Body of pancreas (tissue), 4 donors: ENCODE measurements around the gene PDPK1. TPM values are rescaled to one million over a fixed set of nuclear protein-coding genes. Genes with fewer than 3 reads are reported as not detected.

ENCODE experiments used
- ATAC-seq: fragments of 150-250 bp; one replicate; pipeline ENCODE4 v1.9.1; 2016
- DNase-seq, 4 donors: peaks; one replicate each; pipeline ENCODE4 v3.0.0-alpha.2; 2019
- H3K27ac ChIP-seq, 4 donors: fragments of 200-600 bp; sonication (generic); 1 replicate in 3 of 4; 2 replicates in 1 of 4; pipeline versions ENCODE4 v1.5.1 to v1.6.1; 2016 to 2019; ENCODE audit warnings: mild to moderate bottlenecking in 1 of 4, mixed read lengths in 1 of 4, moderate library complexity in 1 of 4
- H3K27me3 ChIP-seq, 2 donors: fragments of 200-600 bp; sonication (generic); one replicate each; pipeline ENCODE4 v1.6.0; 2016; ENCODE audit warnings: mild to moderate bottlenecking in 1 of 2
- H3K36me3 ChIP-seq, 2 donors: fragments of 200-600 bp; sonication (generic); replicated peaks in 1 of 2; 2 replicates each; pipeline ENCODE4 v1.5.1; 2016; ENCODE audit warnings: low read depth in 2 of 2; ENCODE audit not compliant: insufficient read depth in 1 of 2
- H3K4me1 ChIP-seq: fragments of 200-600 bp; sonication (generic); one replicate; pipeline ENCODE4 v1.6.0; 2016
- H3K4me3 ChIP-seq, 2 donors: fragments of 200-600 bp; sonication (generic); 1 replicate in 1 of 2; 2 replicates in 1 of 2; pipeline ENCODE4 v1.5.1; 2016 to 2019
- H3K9me3 ChIP-seq, 3 donors: fragments of 200-600 bp; sonication (generic); 1 replicate in 2 of 3; 2 replicates in 1 of 3; pipeline ENCODE4 v1.5.1; 2016
- POLR2A ChIP-seq, 3 donors: fragments of 450-650 bp; IDR thresholded peaks; one replicate each; pipeline ENCODE4 v1.6.1; 2016; ENCODE audit warnings: antibody characterized with exemption in 3 of 3, mild to moderate bottlenecking in 2 of 3
- WGBS, 2 donors: methylation state at CpG; one replicate each; pipeline ENCODE4 v1.1.5; 2017; 5-methylcytosine and 5-hydroxymethylcytosine counted together
- intact Hi-C: fragments of 100-400 bp; cut with DNase I; formaldehyde crosslinking; loops from one replicate; pipeline ENCODE4 v1.15.1; 2023
- total RNA-seq, 2 donors: library from RNA; depleted of rRNA; stranded (reverse); fragments of >200 nt; gene quantifications; one replicate each; pipeline ENCODE4 v1.1.0, GENCODE V29; 2016
- TF ChIP-seq, protein P1 (sequence below), 7 experiments: fragments of 450-650 bp in 4 of 7; fragments of 200-600 bp in 3 of 7; sonication (generic) in 3 of 7; IDR thresholded peaks; one replicate each; pipeline ENCODE4 v1.5.1; 2016 to 2019; ENCODE audit warnings: antibody characterized with exemption in 7 of 7

The PDPK1 gene
- total RNA-seq = 10 to 100 TPM; 20.5 to 28.0 TPM

DNA sequence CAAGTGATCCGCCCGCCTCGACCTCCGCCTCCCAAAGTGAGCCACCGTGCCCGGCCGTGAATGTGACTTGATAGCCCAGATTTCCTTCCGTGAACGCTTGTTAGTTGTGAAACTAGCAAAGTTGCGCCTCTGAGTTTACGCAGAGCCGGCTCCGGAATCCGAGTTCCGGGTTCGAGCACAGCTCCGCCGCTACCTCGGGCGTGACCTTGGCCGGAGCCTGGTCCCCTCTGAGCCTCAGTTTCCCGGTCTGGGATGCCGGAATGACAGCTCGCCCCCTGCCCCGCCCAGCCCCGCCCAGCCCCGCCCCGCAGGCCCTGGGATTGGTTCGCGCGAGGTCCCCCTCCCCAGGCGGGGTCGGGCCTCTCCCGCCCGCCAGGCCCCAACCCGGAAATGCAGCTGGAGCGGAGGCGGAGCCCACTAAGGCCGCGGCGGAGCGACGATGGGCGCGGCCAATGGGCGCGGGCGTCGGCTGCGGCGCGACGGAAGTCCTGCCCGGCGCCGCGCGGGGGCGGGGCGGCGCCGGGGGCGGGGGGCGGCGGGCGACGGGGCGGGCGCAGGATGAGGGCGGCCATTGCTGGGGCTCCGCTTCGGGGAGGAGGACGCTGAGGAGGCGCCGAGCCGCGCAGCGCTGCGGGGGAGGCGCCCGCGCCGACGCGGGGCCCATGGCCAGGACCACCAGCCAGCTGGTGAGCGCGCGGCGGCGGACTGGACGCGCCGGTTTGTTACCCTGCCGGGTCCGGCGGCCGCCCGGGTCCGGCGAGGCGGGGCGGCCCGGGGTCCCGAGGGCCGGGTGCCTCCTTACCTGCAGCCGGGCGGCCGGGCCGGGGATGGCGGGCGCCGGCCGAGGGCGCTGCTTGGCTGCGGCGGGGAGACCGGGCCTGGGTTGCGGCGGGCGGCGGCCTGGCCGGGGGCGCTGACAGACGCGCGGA, at the start of gene PDPK1:
PDPK1 (plus strand) TSS at position 571 of the 929 bp plus-strand sequence; CDS start at position 663, 92 bp downstream.
- intact Hi-C loops = loop anchor here (10.0 kb wide), 1 partner anchor 57 kb away; no protein-coding TSS in a partner anchor
- no peaks in the 10 kb centered on the region for H3K27me3 ChIP-seq
- WGBS, 2 donors = 0% methylated on average over 15 to 95 of the region's 126 CpGs
- H3K9me3 ChIP-seq = no peaks in the 10 kb centered on the region
- peak within 1 kb of the TSS; percentile 58 to 91 (median 82) for H3K27ac ChIP-seq
- H3K4me3 ChIP-seq = peak within 1 kb of the TSS in 1 of 2 donors; percentile 39
- no peaks in the 10 kb centered on the region for H3K36me3 ChIP-seq
- TF ChIP-seq POLR2A (IDR thresholded peaks at IDR 0.05) = peak in 2 of 3 donors; percentile 42 to 50
- TF ChIP-seq, protein P1, sequence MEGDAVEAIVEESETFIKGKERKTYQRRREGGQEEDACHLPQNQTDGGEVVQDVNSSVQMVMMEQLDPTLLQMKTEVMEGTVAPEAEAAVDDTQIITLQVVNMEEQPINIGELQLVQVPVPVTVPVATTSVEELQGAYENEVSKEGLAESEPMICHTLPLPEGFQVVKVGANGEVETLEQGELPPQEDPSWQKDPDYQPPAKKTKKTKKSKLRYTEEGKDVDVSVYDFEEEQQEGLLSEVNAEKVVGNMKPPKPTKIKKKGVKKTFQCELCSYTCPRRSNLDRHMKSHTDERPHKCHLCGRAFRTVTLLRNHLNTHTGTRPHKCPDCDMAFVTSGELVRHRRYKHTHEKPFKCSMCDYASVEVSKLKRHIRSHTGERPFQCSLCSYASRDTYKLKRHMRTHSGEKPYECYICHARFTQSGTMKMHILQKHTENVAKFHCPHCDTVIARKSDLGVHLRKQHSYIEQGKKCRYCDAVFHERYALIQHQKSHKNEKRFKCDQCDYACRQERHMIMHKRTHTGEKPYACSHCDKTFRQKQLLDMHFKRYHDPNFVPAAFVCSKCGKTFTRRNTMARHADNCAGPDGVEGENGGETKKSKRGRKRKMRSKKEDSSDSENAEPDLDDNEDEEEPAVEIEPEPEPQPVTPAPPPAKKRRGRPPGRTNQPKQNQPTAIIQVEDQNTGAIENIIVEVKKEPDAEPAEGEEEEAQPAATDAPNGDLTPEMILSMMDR (IDR thresholded peaks at IDR 0.05) = no peak
- peak; percentile 94 for ATAC-seq
- peak; percentile 94 to 95 (median 94) for DNase-seq
- H3K4me1 ChIP-seq = peaks cover 48% of the 10 kb centered on the region

DNA sequence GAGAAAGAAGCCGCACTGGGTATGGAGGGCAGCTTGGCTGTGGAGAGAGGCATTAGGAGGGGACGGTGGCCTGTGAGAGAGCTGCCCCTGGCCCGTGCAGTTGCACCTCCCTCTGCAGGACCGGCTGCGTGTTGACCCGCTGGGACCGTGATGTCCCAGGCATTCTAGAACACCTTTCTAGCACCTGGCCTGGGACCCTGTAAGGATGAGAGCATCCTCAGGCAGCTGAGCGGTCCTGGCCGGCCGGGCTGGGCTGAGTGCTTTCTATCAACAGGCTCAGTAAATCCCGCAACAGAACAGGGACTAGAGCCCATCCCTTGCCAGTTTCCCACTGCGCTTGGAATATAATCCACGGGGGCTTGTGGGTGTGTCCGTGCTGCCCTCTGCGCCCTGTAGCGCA, 48.2 kb upstream of the PDPK1 start:
- Histone ChIP-seq H3K36me3 (no peaks in the 10 kb centered on the region), H3K9me3 (no peaks in the 10 kb centered on the region), H3K4me1 (peaks cover 45% of the 10 kb centered on the region), H3K27me3 (no peaks in the 10 kb centered on the region), H3K27ac (no peak overlapping the region), H3K4me3 (no peak overlapping the region)
- ATAC-seq = no peak
- 91 to 92% methylated on average over 3 to 16 of the region's 16 CpGs for WGBS, 2 donors
- intact Hi-C loops = no loop called here
- TF ChIP-seq, protein P1 (IDR thresholded peaks at IDR 0.05) = no peak
- no peak for TF ChIP-seq POLR2A (IDR thresholded peaks at IDR 0.05)
- peak in 1 of 4 donors; percentile 10 for DNase-seq

DNA sequence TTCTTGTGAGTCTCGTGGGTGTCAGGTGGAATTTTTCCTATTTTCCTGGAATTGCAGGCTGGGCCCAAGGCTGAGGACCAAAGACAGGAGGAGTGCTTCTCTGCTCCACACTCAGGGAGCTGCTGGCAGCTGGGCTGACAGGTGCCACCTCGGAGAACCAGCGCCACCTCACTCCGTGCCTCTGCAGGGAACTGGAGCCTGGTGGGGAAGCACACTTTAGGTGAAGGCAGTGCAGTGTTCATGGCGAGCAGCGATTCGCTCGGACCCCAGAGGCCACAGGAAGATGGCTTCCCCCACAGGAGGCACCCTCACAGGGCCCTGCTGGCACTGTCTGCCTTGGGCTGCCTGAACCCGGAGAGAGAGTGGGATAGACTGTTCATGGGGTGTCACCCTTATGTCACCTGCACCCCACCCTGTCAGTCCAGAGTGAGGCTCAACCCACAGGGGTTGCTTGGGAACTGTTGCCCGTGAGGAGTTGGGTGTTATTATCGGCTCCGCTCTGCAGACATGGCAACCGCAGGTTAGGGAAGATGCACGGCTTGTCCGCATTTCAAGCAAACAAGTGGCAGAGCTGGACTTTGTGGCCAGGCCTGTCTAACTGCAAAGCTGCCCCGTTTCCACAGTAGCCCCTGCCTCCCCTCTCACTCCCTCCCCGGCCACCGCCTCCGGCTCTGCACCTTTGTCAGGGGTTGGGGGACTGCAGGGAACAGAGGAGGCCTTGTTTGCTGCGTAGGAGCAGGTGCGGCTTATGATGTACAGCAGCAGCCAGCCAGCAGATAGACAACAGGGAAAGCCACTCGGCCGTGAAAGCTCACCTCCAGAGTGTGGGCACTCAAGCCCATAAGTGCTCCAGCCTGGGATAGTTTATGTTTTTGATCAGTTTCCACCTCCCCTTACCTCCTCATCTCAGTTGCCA, 47.4 kb upstream of the PDPK1 start:
- intact Hi-C loops = loop anchor here (10.0 kb wide), 1 partner anchor 56 kb away; no protein-coding TSS in a partner anchor
- Histone ChIP-seq H3K27ac (no peak overlapping the region), H3K27me3 (no peaks in the 10 kb centered on the region), H3K4me1 (peaks cover 38% of the 10 kb centered on the region), H3K9me3 (no peaks in the 10 kb centered on the region), H3K36me3 (no peaks in the 10 kb centered on the region), H3K4me3 (no peak overlapping the region)
- DNase-seq (peak in 1 of 4 donors; percentile 10), ATAC-seq (no peak)
- 79 to 81% methylated on average over 9 to 22 of the region's 23 CpGs for WGBS, 2 donors
- TF ChIP-seq POLR2A (IDR thresholded peaks at IDR 0.05) = no peak
- TF ChIP-seq, protein P1 (IDR thresholded peaks at IDR 0.05) = no peak

DNA sequence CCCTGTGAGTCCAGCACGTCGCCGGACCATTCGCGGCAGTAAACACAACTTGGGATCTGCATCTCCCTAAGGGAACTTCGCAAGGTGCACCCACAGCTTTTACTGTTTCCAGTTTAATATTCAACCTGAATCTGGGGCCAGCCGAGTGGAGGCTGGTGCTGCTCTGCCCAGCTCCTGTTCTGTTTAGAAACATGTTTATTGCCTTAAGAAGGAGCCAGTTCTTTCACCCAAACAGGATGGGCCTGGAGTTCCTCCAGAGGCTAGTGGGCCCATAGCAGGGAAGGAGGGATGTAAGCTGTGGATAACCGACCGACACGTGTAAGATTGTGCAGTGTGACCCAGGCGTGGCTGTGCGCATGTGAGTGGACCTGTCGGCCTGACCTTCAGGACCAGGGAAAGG, 45.5 kb upstream of the PDPK1 start:
- H3K36me3 ChIP-seq = peaks cover 0 to 1% of the 10 kb centered on the region in 2 donors
- DNase-seq (peak in 1 of 4 donors; percentile 13), ATAC-seq (no peak)
- no peaks in the 10 kb centered on the region for H3K9me3 ChIP-seq
- intact Hi-C loops = loop anchor here (10.0 kb wide), 1 partner anchor 57 kb away; no protein-coding TSS in a partner anchor
- H3K4me3 ChIP-seq = no peak overlapping the region
- peak overlapping the region in 3 of 4 donors; percentile 21 to 49 (median 44) for H3K27ac ChIP-seq
- H3K27me3 ChIP-seq = no peaks in the 10 kb centered on the region
- no peak for TF ChIP-seq POLR2A (IDR thresholded peaks at IDR 0.05)
- TF ChIP-seq, protein P1 (IDR thresholded peaks at IDR 0.05) = no peak
- 52 to 60% methylated on average over 10 to 13 of the region's 13 CpGs for WGBS, 2 donors
- peaks cover 27% of the 10 kb centered on the region for H3K4me1 ChIP-seq
